HG03565 (cell line): ENCODE data around the gene HRH1.
"Not testable (repeated sequence)": the region's sequence is repeated elsewhere in the genome, so short reads cannot be mapped to it uniquely, and the experiment has no call there.

Experiments
- ATAC-seq: cut with Tn5 transposase; IDR thresholded peaks from one replicate; pipeline ENCODE4 v1.9.1; 2021; ENCODE audit warnings: mild to moderate bottlenecking, moderate library complexity; ENCODE audit not compliant: unreplicated experiment

The HRH1 gene

GRCh38 chr3:11204697-11205348 is 50.5 kb downstream of the HRH1 start:
- ATAC-seq: no peak

GRCh38 chr3:11205881-11206280 is 51.6 kb downstream of the HRH1 start:
- ATAC-seq: not testable (repeated sequence)

- no peak for ATAC-seq
Observed at GRCh38 chr3:11206316-11206715, 52.0 kb downstream of the HRH1 start.

- ATAC-seq: no peak
Observed at GRCh38 chr3:11206953-11207352, 52.7 kb downstream of the HRH1 start.

- ATAC-seq: no peak
Observed at GRCh38 chr3:11211531-11212298, 57.4 kb downstream of the HRH1 start.

DNA sequence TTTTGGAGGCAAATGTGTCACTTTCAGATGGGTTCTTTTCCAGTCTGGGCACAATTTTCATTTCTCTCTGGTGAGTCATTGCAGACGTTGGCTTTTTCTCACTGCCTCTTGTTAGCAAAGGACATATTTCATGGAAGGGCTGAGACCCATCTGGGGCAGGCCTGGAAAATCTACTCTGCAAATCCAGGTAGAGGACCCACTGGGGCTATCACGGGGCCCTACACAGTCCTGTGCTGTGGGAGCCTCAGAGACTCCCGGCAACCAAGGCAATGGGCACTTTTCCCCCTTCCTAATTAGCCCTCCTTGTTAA is 58.0 kb downstream of the HRH1 start:
- no peak for ATAC-seq

DNA sequence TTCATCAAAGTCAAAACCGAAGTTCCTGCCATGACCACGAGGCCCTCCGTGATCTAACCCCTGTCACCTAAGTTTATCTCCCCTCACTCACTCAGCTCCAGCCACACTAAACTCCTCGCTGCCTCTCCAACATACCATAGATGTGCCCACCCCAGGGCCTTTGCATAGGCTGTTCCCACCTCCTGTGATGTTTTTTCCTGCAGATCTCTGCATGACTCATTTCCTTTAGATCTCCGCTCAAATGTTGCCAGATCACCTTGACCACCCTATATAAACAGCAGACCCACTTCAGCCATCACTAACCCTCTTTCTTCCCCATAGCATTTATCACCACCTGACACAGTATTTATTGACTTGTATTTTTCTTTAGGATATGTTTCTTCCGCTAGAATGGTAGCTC is 58.5 kb downstream of the HRH1 start:
- no peak for ATAC-seq

DNA sequence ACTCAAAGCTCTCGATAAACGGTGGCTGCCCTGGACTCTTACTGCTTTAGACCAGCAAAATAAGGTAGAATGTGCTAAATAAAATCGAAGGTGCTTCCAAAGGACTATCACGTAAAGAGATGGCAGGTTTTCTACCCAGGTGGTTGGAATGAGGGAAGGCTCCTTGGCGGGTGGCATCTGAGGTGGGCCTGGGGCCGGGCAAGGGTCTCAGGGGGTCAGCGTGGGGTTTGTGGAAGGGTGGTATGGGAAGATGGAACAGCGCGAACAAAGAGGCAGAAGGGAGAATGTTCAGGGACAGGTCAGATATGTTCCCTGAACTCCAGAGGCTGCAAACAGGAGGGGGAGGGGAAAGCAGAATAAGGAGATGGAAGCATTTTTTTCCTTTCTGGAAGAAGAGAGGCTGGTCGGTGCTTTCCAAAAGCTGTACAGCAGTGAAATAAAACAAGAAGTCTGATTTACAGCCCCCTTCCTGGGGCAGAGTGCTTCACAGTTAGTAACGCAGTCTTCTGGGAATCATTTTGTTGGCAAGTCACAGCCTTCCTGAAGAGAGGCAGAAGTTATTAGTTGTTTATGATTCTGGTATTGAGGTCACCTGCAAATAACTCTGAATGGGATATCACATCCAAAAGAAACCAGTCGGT is 59.6 kb downstream of the HRH1 start:
- no peak for ATAC-seq

GRCh38 chr3:11214451-11214978 is 60.2 kb downstream of the HRH1 start:
- ATAC-seq: no peak

DNA sequence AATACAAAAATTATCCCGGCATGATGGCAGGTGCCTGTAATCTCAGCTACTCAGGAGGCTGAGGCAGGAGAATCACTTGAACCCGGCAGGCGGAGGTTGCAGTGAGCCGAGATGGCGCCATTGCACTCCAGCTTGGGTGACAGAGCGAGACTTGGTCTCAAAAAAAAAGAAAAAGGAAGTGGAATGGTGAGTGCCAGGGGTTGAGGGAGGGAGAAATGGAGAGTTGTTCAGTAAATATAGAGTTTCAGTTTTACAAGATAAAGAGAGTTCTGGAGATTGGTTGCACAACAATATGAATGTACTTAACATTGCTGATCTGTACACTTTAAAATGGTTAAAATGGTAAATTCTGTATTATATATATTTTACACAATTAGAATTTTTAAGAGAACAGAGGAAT is 63.1 kb downstream of the HRH1 start:
- ATAC-seq: not testable (repeated sequence)

DNA sequence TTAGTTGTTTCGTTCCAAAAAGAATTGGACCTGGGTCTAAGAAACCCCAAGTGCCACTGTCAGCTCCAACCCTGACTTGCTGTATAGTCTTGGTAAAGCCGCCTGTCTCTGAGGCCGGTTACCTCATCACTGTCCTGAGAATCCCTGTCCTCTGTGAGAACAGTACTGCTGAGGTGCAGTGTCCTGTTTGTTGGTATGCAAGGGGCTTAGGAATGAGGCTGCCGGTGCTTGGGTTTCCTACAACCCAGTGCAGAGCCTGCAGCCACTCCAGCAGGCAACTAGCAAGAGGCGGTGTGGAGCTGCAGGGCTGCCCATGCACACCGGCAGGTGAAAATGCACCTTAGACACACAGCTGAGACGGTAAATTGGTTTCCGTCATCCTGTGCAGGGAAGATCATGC is 65.9 kb downstream of the HRH1 start:
- no peak for ATAC-seq

- no peak for ATAC-seq
Observed at GRCh38 chr3:11221818-11222415, 67.6 kb downstream of the HRH1 start.

- ATAC-seq: no peak
Observed at GRCh38 chr3:11224010-11224409, 69.7 kb downstream of the HRH1 start.

DNA sequence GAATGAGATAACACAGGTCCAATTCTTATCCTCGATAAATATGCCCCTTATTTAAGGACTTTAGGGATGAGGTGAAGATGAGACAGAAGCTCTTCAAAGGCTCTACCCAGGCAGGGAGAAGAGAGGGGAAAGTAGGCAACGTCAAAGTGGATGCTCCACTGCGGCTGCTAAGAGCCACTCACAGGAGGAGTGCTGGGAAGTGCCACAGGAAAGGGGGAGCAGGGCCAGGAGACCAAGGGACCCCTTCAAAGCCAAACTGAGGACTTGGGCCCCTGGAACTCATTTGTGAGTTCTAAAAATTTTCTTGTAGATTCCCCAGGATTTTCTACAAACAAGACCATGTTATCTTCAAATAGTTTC is 70.6 kb downstream of the HRH1 start:
- no peak for ATAC-seq

- ATAC-seq: no peak
Observed at GRCh38 chr3:11226042-11226370, 71.7 kb downstream of the HRH1 start.

GRCh38 chr3:11228041-11228440 is 73.7 kb downstream of the HRH1 start:
- no peak for ATAC-seq

- no peak for ATAC-seq
Observed at GRCh38 chr3:11230125-11230524, 75.8 kb downstream of the HRH1 start.

DNA sequence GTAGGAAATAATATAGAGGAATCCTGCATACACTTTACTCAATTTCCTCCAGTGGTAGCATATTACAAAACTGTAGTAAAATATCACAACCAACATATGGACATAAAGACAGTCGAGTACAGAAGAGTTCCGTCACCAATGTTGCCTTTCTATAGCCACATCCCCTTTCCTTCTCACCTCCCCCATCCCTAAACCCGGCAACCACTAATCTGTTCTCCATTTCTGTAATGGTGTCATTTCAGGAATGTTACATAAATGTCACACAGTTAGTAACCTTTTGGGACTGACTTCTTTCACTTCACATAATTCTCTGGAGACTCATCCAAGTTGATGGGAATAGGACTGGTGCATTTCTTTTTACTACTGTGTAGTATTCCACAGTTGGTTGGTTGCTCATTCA is 76.5 kb downstream of the HRH1 start:
- ATAC-seq: no peak

DNA sequence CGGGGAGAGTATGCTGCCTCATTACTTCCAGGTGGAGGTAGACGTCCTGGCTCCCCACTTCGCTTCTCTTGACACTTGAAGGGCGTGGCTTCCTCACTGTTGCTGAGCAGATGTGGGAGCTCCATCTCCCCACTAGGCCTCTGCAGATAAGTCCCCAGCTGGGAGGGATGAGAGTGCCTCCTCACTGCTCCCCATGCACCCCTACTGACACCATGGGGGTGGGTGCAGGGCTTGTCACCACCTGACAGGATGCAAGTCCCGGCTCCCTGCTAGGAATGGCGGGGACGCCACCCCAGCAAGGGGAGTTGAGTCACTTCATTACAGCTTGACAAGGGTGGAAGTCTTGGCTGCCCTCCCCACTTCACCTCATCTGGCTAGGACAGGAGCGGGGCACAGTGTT is 81.1 kb downstream of the HRH1 start:
- ATAC-seq: no peak

- no peak for ATAC-seq
Observed at GRCh38 chr3:11236588-11237461, 82.5 kb downstream of the HRH1 start.

GRCh38 chr3:11238060-11238459 is 83.8 kb downstream of the HRH1 start:
- ATAC-seq: no peak
